Measurements from ENCODE around the gene CDK7. TPM values are rescaled to one million over a fixed set of nuclear protein-coding genes. Genes with fewer than 3 reads are reported as not detected.
"Not testable (repeated sequence)": the region's sequence is repeated elsewhere in the genome, so short reads cannot be mapped to it uniquely, and the experiment has no call there.

Gene CDK7
- total RNA-seq, 1 experiment from 2014 or later = 47.1 TPM

DNA sequence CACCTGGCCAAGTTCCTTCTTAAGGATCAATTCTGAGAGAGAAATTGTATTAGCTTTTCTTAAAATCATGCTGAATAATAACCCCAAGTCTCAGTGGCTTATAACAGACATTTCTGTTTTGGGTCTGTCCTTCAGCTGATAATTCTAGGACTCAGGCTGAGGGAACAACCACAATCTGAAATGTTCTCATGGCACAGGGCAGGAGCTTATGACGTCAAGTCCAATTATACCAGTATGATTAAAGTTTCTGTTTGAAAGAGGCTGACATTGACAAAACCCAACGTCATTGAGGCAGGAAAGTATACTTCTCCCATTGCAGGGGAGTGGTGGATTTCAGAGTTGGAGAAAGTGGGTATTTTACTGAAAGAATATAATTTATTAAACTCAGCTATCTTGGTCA, 23.5 kb upstream of the CDK7 start:
- DNase-seq = no peak
- H2AFZ ChIP-seq (ENCODE audit: low read length) = no peak overlapping the region
- H3K27ac ChIP-seq (ENCODE audit: low read length) = no peak overlapping the region
- no peaks in the 10 kb centered on the region for H3K9me2 ChIP-seq (replicated peaks; ENCODE audit: insufficient read depth, low read length)
- no peaks in the 10 kb centered on the region for H3K36me3 ChIP-seq (ENCODE audit: insufficient read depth, low read length)
- H3K4me1 ChIP-seq (ENCODE audit: low read length) = peaks cover 3% of the 10 kb centered on the region
- no peaks in the 10 kb centered on the region for H3K9me3 ChIP-seq (ENCODE audit: low read length)
- H4K20me1 ChIP-seq (ENCODE audit: insufficient read depth, low read depth, low read length) = no peaks in the 10 kb centered on the region
- no peak overlapping the region for H3K4me2 ChIP-seq (ENCODE audit: low read depth, low read length, poor library complexity, severe bottlenecking)
- H3K4me3 ChIP-seq (ENCODE audit: low read length) = no peak overlapping the region
- H3K27me3 ChIP-seq (ENCODE audit: low read length) = no peaks in the 10 kb centered on the region
- no peaks in the 10 kb centered on the region for H3K79me2 ChIP-seq (ENCODE audit: low read length)
- no peak overlapping the region for H3K9ac ChIP-seq (ENCODE audit: low read length)

DNA sequence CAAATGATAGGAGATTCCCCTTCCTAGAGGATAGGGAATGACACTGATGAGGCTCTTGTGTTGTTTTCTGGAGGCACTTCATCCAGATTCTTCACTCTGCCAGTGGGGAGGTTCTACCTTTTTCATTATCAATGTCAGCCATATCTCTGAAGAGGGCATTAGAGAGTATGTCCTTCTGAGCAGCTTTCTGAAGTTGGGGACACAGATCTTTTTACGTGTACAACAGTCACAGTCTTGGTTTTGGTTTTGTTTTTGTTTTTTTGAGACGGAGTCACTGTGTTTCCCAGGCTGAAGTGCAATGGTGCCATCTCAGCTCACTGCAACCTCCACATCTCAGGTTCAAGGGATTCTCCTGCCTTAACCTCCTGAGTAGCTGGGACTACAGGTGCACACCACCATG, 22.7 kb upstream of the CDK7 start:
- Histone ChIP-seq H3K36me3 (ENCODE audit: insufficient read depth, low read length) (no peaks in the 10 kb centered on the region), H3K9me2 (replicated peaks; ENCODE audit: insufficient read depth, low read length) (no peaks in the 10 kb centered on the region), H3K4me2 (ENCODE audit: low read depth, low read length, poor library complexity, severe bottlenecking) (no peak overlapping the region), H4K20me1 (ENCODE audit: insufficient read depth, low read depth, low read length) (no peaks in the 10 kb centered on the region), H3K4me3 (ENCODE audit: low read length) (no peak overlapping the region), H2AFZ (ENCODE audit: low read length) (no peak overlapping the region), H3K4me1 (ENCODE audit: low read length) (peaks cover 9% of the 10 kb centered on the region), H3K27me3 (ENCODE audit: low read length) (no peaks in the 10 kb centered on the region), H3K27ac (ENCODE audit: low read length) (no peak overlapping the region), H3K9ac (ENCODE audit: low read length) (no peak overlapping the region), H3K9me3 (ENCODE audit: low read length) (no peaks in the 10 kb centered on the region), H3K79me2 (ENCODE audit: low read length) (no peaks in the 10 kb centered on the region)
- DNase-seq = no peak

GRCh38 chr5:69213513-69214215, 21.0 kb upstream of the CDK7 start:
- Histone ChIP-seq H3K27ac (ENCODE audit: low read length) (no peak overlapping the region), H3K9ac (ENCODE audit: low read length) (no peak overlapping the region), H4K20me1 (ENCODE audit: insufficient read depth, low read depth, low read length) (no peaks in the 10 kb centered on the region), H3K36me3 (ENCODE audit: insufficient read depth, low read length) (no peaks in the 10 kb centered on the region), H3K27me3 (ENCODE audit: low read length) (no peaks in the 10 kb centered on the region), H3K9me2 (replicated peaks; ENCODE audit: insufficient read depth, low read length) (no peaks in the 10 kb centered on the region), H2AFZ (ENCODE audit: low read length) (no peak overlapping the region), H3K4me2 (ENCODE audit: low read depth, low read length, poor library complexity, severe bottlenecking) (no peak overlapping the region), H3K9me3 (ENCODE audit: low read length) (no peaks in the 10 kb centered on the region), H3K79me2 (ENCODE audit: low read length) (peaks cover 7% of the 10 kb centered on the region), H3K4me1 (ENCODE audit: low read length) (peaks cover 15% of the 10 kb centered on the region), H3K4me3 (ENCODE audit: low read length) (no peak overlapping the region)
- no peak for DNase-seq

- no peak for DNase-seq
- Histone ChIP-seq H3K9ac (ENCODE audit: low read length) (peak overlapping the region; percentile 96), H3K36me3 (ENCODE audit: insufficient read depth, low read length) (peaks cover 7% of the 10 kb centered on the region; the same call in 1 of the 2 replicates), H3K79me2 (ENCODE audit: low read length) (peaks cover 36% of the 10 kb centered on the region), H3K9me2 (replicated peaks; ENCODE audit: insufficient read depth, low read length) (no peaks in the 10 kb centered on the region), H3K4me3 (ENCODE audit: low read length) (peak overlapping the region; percentile 93), H3K27me3 (ENCODE audit: low read length) (no peaks in the 10 kb centered on the region), H4K20me1 (ENCODE audit: insufficient read depth, low read depth, low read length) (no peaks in the 10 kb centered on the region), H2AFZ (ENCODE audit: low read length) (no peak overlapping the region; the same call in 1 of the 2 replicates), H3K9me3 (ENCODE audit: low read length) (no peaks in the 10 kb centered on the region), H3K4me1 (ENCODE audit: low read length) (peaks cover 25% of the 10 kb centered on the region), H3K27ac (ENCODE audit: low read length) (peak overlapping the region; percentile 53), H3K4me2 (ENCODE audit: low read depth, low read length, poor library complexity, severe bottlenecking) (peak overlapping the region; percentile 97)
These were observed 17.6 kb upstream of the CDK7 start for GRCh38 chr5:69217151-69217511.

GRCh38 chr5:69217548-69218526, 16.8 kb upstream of the CDK7 start:
- no peaks in the 10 kb centered on the region for H3K27me3 ChIP-seq (ENCODE audit: low read length)
- no peaks in the 10 kb centered on the region for H4K20me1 ChIP-seq (ENCODE audit: insufficient read depth, low read depth, low read length)
- peak overlapping the region; percentile 97 for H3K4me2 ChIP-seq (ENCODE audit: low read depth, low read length, poor library complexity, severe bottlenecking)
- peak overlapping the region; percentile 93 for H3K4me3 ChIP-seq (ENCODE audit: low read length)
- H3K79me2 ChIP-seq (ENCODE audit: low read length) = peaks cover 43% of the 10 kb centered on the region
- H3K9me3 ChIP-seq (ENCODE audit: low read length) = no peaks in the 10 kb centered on the region
- H3K36me3 ChIP-seq (ENCODE audit: insufficient read depth, low read length) = peaks cover 7% of the 10 kb centered on the region; the same call in 1 of the 2 replicates
- peak overlapping the region; percentile 77 for H3K27ac ChIP-seq (ENCODE audit: low read length)
- no peaks in the 10 kb centered on the region for H3K9me2 ChIP-seq (replicated peaks; ENCODE audit: insufficient read depth, low read length)
- DNase-seq = peak; percentile 98
- peaks cover 25% of the 10 kb centered on the region for H3K4me1 ChIP-seq (ENCODE audit: low read length)
- H3K9ac ChIP-seq (ENCODE audit: low read length) = peak overlapping the region; percentile 96
- H2AFZ ChIP-seq (ENCODE audit: low read length) = peak overlapping the region; percentile 96

DNA sequence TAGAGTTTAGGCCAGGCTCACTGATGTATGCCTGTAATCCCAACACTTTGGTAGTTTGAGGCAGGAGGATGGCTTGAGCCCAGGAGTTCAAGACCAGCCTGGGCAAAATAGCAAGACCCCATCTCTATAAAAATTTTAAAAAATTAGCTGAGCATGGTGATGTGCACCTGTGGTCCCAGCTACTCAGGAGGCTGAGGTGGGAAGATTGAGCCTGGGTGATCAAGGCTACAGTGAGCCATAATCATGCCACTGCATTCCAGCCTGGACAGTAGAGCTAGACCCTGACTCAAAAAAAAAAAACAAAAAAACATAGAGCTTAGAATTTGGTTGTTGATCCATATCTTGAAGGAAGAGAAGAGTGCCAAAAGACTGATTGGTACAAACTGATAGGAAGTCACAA, 14.7 kb upstream of the CDK7 start:
- H2AFZ ChIP-seq (ENCODE audit: low read length) = no peak overlapping the region
- H3K9me3 ChIP-seq (ENCODE audit: low read length) = no peaks in the 10 kb centered on the region
- H3K79me2 ChIP-seq (ENCODE audit: low read length) = peaks cover 58% of the 10 kb centered on the region
- H3K9me2 ChIP-seq (replicated peaks; ENCODE audit: insufficient read depth, low read length) = no peaks in the 10 kb centered on the region
- no peak overlapping the region for H3K9ac ChIP-seq (ENCODE audit: low read length)
- no peaks in the 10 kb centered on the region for H4K20me1 ChIP-seq (ENCODE audit: insufficient read depth, low read depth, low read length)
- H3K4me1 ChIP-seq (ENCODE audit: low read length) = peaks cover 25% of the 10 kb centered on the region
- DNase-seq = no peak
- H3K36me3 ChIP-seq (ENCODE audit: insufficient read depth, low read length) = peaks cover 7% of the 10 kb centered on the region; the same call in 1 of the 2 replicates
- no peak overlapping the region for H3K27ac ChIP-seq (ENCODE audit: low read length)
- no peak overlapping the region; the same call in 1 of the 2 replicates for H3K4me3 ChIP-seq (ENCODE audit: low read length)
- H3K27me3 ChIP-seq (ENCODE audit: low read length) = no peaks in the 10 kb centered on the region
- H3K4me2 ChIP-seq (ENCODE audit: low read depth, low read length, poor library complexity, severe bottlenecking) = no peak overlapping the region

DNA sequence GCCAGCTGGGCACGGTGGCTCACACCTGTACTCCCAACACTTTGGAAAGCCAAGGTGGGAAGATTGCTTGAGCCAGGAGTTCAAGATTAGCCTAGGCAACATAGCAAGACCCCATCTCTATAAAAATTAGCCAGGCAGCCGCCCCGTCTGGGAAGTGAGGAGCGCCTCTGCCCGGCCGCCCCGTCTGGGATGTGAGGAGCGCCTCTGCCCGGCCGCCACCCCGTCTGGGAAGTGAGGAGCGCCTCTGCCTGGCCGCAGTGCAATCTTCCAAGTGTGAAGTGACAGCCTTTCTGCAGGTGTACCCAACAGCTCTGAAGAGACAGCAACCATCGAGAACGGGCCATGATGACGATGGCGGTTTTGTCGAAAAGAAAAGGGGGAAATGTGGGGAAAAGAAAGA, 14.3 kb upstream of the CDK7 start:
- H3K9me3 ChIP-seq (ENCODE audit: low read length); H3K27ac ChIP-seq (ENCODE audit: low read length); H3K4me3 ChIP-seq (ENCODE audit: low read length); H3K27me3 ChIP-seq (ENCODE audit: low read length); H2AFZ ChIP-seq (ENCODE audit: low read length); H3K4me2 ChIP-seq (ENCODE audit: low read depth, low read length, poor library complexity, severe bottlenecking); H3K9ac ChIP-seq (ENCODE audit: low read length); H3K36me3 ChIP-seq (ENCODE audit: insufficient read depth, low read length); H3K9me2 ChIP-seq (replicated peaks; ENCODE audit: insufficient read depth, low read length); DNase-seq; H4K20me1 ChIP-seq (ENCODE audit: insufficient read depth, low read depth, low read length): not testable (repeated sequence)
- Histone ChIP-seq H3K79me2 (ENCODE audit: low read length) (peaks cover 58% of the 10 kb centered on the region), H3K4me1 (ENCODE audit: low read length) (peaks cover 25% of the 10 kb centered on the region)

GRCh38 chr5:69220833-69221232, 13.9 kb upstream of the CDK7 start:
- not testable (repeated sequence) for H2AFZ ChIP-seq (ENCODE audit: low read length); H3K4me2 ChIP-seq (ENCODE audit: low read depth, low read length, poor library complexity, severe bottlenecking); H4K20me1 ChIP-seq (ENCODE audit: insufficient read depth, low read depth, low read length); H3K9me3 ChIP-seq (ENCODE audit: low read length); H3K4me3 ChIP-seq (ENCODE audit: low read length); H3K36me3 ChIP-seq (ENCODE audit: insufficient read depth, low read length); DNase-seq; H3K27ac ChIP-seq (ENCODE audit: low read length); H3K9me2 ChIP-seq (replicated peaks; ENCODE audit: insufficient read depth, low read length); H3K27me3 ChIP-seq (ENCODE audit: low read length); H3K9ac ChIP-seq (ENCODE audit: low read length)
- peaks cover 25% of the 10 kb centered on the region for H3K4me1 ChIP-seq (ENCODE audit: low read length)
- peaks cover 59% of the 10 kb centered on the region for H3K79me2 ChIP-seq (ENCODE audit: low read length)
